ENCODE measurements around the gene CDK15.

GRCh38 chr2:201777869-201778268 lies 28.5 kb upstream of the CDK15 start:
- TF ChIP-seq, protein P1, sequence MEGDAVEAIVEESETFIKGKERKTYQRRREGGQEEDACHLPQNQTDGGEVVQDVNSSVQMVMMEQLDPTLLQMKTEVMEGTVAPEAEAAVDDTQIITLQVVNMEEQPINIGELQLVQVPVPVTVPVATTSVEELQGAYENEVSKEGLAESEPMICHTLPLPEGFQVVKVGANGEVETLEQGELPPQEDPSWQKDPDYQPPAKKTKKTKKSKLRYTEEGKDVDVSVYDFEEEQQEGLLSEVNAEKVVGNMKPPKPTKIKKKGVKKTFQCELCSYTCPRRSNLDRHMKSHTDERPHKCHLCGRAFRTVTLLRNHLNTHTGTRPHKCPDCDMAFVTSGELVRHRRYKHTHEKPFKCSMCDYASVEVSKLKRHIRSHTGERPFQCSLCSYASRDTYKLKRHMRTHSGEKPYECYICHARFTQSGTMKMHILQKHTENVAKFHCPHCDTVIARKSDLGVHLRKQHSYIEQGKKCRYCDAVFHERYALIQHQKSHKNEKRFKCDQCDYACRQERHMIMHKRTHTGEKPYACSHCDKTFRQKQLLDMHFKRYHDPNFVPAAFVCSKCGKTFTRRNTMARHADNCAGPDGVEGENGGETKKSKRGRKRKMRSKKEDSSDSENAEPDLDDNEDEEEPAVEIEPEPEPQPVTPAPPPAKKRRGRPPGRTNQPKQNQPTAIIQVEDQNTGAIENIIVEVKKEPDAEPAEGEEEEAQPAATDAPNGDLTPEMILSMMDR (IDR thresholded peaks at IDR 0.05 in 4 of 5, conservative IDR thresholded peaks at IDR 0.05 in 1 of 5) = no peak
- TF ChIP-seq POLR2A (IDR thresholded peaks at IDR 0.05) = no peak

All from gastrocnemius medialis (tissue), 4 donors.